NCI-H2029 treated with DMSO at 0.1 percent for 48 hours (cell line): ENCODE data around the gene SORD.
"Not testable (repeated sequence)": the region's sequence is repeated elsewhere in the genome, so short reads cannot be mapped to it uniquely, and the experiment has no call there.

ENCODE experiments used
- DNase-seq: peaks from one replicate; lab custom pipeline; 2025; lab: John Stamatoyannopoulos, UW

The SORD gene

GRCh38 chr15:45097466-45097865 lies 74.5 kb downstream of the SORD start:
- no peak for DNase-seq

DNA sequence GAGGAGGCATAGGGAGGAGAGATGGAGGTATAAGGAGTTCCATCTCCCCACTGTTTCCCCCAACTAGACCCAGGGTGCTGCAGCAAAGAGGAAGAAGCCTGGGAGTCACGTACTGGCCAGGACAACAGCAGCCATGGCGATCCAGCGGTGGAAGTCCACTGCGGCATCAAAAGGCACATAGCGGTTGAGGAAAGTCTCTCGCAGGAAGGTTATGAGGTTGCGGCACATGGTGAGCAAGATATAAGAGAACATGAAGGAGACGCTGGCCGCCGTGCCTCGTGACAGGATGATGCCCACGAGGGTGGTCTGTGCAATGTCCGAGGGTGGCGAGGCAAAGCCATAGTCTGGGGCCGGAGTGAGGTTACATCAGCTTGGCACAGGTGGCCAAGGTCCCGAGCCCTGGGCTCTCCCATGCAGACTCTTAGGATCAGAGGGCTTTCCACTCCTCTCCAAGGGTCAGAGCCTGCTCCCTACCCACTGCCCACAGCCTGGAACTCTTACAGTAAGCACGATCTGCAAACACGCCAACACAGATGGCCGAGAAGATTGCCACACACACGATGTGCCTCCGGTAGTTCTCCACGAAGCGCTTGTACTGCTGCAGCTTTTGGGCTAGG lies 76.7 kb downstream of the SORD start:
- DNase-seq = no peak

- DNase-seq = no peak
Observed at GRCh38 chr15:45100884-45101625, 78.1 kb downstream of the SORD start.

GRCh38 chr15:45101749-45102148 lies 78.8 kb downstream of the SORD start:
- DNase-seq = no peak

DNA sequence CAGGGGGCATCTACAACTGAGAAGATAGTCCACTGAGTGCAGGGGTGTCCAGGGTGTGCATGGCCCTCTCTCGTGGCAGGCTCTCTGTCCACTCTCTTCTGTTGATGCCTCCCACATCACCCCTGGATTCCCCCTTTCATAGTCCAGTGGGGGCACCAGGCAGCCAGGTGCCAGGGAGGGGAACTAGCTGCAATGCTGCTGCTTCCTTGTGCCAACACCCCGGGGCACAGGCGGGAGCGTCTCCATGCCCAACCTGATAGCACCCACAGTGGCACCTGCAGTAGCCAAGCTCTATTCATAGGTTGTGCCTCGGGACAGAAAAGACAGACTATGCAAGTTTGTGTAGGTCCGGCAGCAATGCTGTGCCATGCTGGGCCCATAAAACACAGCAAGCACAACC lies 79.2 kb downstream of the SORD start:
- no peak for DNase-seq

- DNase-seq = not testable (repeated sequence)
Observed at GRCh38 chr15:45104170-45104569, 81.2 kb downstream of the SORD start.

DNA sequence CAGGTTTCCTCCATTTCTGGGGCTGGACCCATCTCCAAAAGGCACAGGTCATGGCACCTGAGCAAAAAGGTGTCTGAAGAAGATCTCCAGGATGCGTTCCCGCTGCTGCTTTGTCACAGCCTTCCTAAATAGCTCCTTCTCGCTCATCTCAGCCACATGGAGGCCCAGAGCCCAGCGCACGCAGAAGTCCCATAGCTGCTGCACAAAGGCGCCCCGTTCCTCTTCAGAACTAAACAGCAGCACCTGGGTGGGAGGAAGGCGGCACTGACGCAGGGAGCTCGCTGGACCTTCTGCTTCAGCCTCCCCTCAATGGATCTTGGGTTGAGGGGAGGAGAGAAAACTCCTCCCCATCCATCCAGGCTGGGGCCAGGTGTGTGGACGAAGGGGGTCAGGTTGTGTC lies 82.6 kb downstream of the SORD start:
- DNase-seq = no peak

GRCh38 chr15:45106002-45106790 lies 83.2 kb downstream of the SORD start:
- no peak for DNase-seq

- DNase-seq = no peak
Observed at GRCh38 chr15:45107941-45108630, 85.1 kb downstream of the SORD start.

DNA sequence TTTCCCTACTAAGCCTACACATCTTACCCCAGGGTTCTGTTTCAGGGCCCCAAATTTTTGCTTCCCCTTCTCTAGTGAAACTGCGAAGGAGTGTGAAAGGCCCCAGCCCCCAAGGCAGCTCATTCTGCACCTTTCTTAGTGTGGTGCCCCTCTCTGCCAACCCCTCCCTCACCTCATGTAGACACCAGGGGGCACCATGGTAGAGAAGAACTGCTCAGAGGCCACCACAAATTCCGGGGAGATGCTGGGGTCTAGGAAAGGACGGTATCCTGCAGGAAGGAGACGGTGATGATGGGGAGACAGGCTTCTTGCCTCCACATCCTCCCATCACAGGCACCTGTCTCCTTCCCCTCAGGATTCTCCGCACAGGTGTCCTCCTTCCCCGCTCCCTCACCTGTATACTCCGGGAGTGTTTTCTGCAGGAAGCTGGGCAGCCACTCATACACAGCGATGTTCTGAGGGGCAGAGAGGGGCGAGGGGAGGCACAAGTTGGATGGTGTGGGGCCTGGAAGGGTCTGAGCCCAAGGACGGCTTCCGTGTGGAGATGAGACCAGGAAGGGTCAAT lies 87.3 kb downstream of the SORD start:
- no peak for DNase-seq

DNA sequence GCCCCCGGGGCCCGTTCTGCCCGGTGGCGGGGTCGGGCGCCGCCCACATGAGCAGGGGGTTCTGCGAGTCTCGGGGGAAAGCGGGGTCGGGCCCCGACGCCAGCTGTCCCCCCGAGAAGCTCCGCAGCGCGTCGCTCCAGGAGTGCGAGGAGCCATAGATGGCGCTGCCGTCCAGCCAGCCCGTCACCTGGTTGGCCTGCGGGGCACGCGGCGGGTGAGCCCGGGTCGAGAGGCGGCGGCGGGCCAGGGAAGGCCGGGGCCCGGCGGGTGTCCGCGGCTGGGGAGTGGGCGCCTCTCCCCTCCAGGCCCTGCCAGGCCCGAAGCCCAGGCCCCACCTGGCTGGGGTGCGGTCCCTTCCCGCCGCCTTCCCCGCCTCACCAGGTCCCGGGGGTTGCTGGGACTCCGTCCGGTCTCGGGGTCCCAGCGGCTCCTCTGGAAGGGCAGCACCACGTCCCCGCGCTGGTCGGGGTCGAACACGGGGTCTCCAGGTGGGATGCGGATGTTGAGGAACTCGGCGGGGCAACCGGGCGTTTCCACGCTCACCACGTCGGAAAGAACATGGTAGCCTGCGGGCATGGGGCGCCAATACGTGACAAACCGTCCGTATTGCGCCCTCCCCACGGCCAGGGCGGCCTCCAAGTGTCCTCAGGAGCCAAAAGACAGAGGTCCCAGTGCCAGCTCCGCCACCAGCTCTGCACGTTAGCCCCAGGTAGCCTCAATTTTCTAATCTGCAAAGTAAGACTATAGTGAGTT lies 88.6 kb downstream of the SORD start:
- no peak for DNase-seq

- no peak for DNase-seq
Observed at GRCh38 chr15:45112143-45112590, 89.2 kb downstream of the SORD start.

- DNase-seq = no peak
Observed at GRCh38 chr15:45112591-45113379, 89.8 kb downstream of the SORD start.

DNA sequence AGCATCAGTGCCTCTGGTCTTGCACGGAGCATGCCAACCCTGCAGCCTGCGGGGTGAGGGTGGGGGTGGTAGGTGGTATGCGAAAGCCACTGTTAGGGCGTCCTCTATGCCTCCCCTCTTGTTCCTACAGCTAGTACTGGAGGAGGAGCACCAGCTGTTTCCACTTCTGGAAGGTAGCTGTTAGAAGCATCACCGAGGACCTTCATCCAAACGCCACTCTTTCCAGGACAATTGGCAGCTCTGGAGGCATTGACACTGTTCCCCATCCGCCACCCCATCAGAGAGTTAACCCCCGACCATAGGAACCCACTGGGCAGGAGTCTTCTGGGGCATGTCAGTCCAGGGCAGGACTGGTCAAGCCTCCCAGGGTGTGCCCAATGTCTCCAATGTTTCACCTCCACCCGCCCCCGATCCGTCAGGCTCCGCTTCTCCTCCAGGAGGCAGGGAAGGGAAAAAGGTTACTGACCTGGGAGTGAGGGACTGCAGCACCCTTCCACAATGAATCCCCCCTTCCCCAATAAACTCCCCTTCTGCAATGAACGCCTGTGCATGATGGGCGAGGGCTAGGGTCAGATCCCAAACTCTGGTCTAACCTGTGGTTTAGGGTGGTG lies 90.5 kb downstream of the SORD start:
- DNase-seq = no peak

- no peak for DNase-seq
Observed at GRCh38 chr15:45114076-45114750, 91.2 kb downstream of the SORD start, which contains the start of the genes DUOX2 and DUOXA2. TSS of gene DUOX2 (minus strand) at chr15:45114172. CDS start at chr15:45113411, 761 bp downstream. TSS of gene DUOXA2 (plus strand) at chr15:45114326. CDS start at chr15:45114606, 280 bp downstream.

- DNase-seq = no peak
Observed at GRCh38 chr15:45114751-45115085, 91.7 kb downstream of the SORD start.

- DNase-seq = no peak
Observed at GRCh38 chr15:45115312-45115820, 92.4 kb downstream of the SORD start.

DNA sequence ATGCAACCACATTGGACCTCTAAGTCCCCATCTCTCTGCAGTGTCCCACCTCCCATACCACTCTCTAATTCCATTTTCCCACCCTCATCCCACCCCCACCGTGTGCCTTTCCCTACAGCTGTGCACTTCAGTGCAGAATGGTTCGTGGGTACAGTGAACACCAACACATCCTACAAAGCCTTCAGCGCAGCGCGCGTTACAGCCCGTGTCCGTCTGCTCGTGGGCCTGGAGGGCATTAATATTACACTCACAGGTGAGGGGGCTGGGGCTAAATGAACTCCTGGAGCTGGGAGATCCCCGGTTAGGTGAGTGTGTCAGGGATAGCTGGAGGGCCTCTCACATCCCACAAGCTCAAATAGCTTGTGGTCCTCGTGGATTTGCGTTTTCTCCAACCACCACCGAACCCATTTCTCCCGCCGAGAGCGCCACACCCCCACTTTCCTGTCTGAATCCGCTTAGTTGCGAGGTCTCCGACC lies 93.0 kb downstream of the SORD start:
- no peak for DNase-seq
